Measurements from ENCODE around the gene MRPL12.

The MRPL12 gene

GRCh38 chr17:81690549-81690948 is 12.6 kb upstream of the MRPL12 start:
- H3K4me3 ChIP-seq (ENCODE audit: insufficient read depth, low read depth, low read length, poor library complexity, severe bottlenecking), result no peak overlapping the region
- DNase-seq, result no peak
- no peaks in the 10 kb centered on the region for H3K9me3 ChIP-seq (ENCODE audit: control insufficient read depth, low read length)
- no peaks in the 10 kb centered on the region for H3K4me1 ChIP-seq (ENCODE audit: control insufficient read depth, insufficient read depth, low read length, poor library complexity, severe bottlenecking)
- peaks cover 94% of the 10 kb centered on the region for H3K36me3 ChIP-seq (ENCODE audit: control insufficient read depth, insufficient read depth, low read length)
- peak overlapping the region; percentile 5 for H3K27ac ChIP-seq (ENCODE audit: insufficient read depth, low read length, poor library complexity, severe bottlenecking)
- H3K27me3 ChIP-seq (replicated peaks; ENCODE audit: control insufficient read depth, insufficient read depth, low read length, poor library complexity, severe bottlenecking), result no peaks in the 10 kb centered on the region

DNA sequence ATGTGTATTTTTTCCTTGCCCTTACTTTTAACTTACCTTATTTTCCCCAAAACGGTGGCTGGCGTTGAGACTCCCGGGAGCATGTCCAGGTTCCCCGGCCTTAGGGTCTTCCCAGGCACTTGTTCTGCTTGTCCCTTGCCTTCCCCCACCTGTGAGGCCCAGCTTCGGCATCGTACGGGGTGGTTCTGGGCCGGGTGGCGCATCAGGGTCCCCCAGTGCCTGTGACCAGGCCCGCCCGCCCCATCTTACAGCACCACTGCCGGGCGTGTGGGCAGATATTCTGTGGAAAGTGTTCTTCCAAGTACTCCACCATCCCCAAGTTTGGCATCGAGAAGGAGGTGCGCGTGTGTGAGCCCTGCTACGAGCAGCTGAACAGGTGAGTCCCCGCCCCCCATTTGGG is 12.0 kb upstream of the MRPL12 start:
- Histone ChIP-seq H3K27ac (ENCODE audit: insufficient read depth, low read length, poor library complexity, severe bottlenecking) (no peak overlapping the region), H3K9me3 (ENCODE audit: control insufficient read depth, low read length) (no peaks in the 10 kb centered on the region), H3K36me3 (ENCODE audit: control insufficient read depth, insufficient read depth, low read length) (peaks cover 99% of the 10 kb centered on the region), H3K27me3 (replicated peaks; ENCODE audit: control insufficient read depth, insufficient read depth, low read length, poor library complexity, severe bottlenecking) (no peaks in the 10 kb centered on the region), H3K4me3 (ENCODE audit: insufficient read depth, low read depth, low read length, poor library complexity, severe bottlenecking) (no peak overlapping the region), H3K4me1 (ENCODE audit: control insufficient read depth, insufficient read depth, low read length, poor library complexity, severe bottlenecking) (no peaks in the 10 kb centered on the region)
- no peak for DNase-seq

DNA sequence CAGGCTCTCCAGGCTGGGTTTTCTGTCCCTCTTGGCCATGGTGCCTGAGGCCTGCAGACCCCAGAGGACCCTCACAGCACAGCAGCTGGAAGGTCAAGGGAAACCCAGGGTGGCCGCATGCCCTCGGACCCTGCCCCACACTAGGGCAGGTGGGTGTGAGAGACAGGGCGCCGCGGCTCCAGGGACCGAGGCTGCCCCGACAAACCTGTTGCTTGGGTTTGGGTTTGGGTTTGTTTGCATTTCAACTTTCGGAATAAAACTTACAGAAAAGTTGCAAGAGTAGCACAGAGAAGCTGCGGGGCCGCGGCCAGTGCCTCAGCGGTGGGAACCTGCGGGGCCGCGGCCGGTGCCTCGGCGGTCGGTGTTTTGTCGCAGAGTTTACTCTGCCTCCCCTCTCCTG is 11.6 kb upstream of the MRPL12 start:
- H3K4me3 ChIP-seq (ENCODE audit: insufficient read depth, low read depth, low read length, poor library complexity, severe bottlenecking), result no peak overlapping the region
- no peak for DNase-seq
- no peaks in the 10 kb centered on the region for H3K4me1 ChIP-seq (ENCODE audit: control insufficient read depth, insufficient read depth, low read length, poor library complexity, severe bottlenecking)
- peaks cover 99% of the 10 kb centered on the region for H3K36me3 ChIP-seq (ENCODE audit: control insufficient read depth, insufficient read depth, low read length)
- no peaks in the 10 kb centered on the region for H3K9me3 ChIP-seq (ENCODE audit: control insufficient read depth, low read length)
- H3K27ac ChIP-seq (ENCODE audit: insufficient read depth, low read length, poor library complexity, severe bottlenecking), result no peak overlapping the region
- no peaks in the 10 kb centered on the region for H3K27me3 ChIP-seq (replicated peaks; ENCODE audit: control insufficient read depth, insufficient read depth, low read length, poor library complexity, severe bottlenecking)

GRCh38 chr17:81693509-81694210 is 9.5 kb upstream of the MRPL12 start:
- peaks cover 99% of the 10 kb centered on the region for H3K36me3 ChIP-seq (ENCODE audit: control insufficient read depth, insufficient read depth, low read length)
- no peaks in the 10 kb centered on the region for H3K9me3 ChIP-seq (ENCODE audit: control insufficient read depth, low read length)
- no peaks in the 10 kb centered on the region for H3K27me3 ChIP-seq (replicated peaks; ENCODE audit: control insufficient read depth, insufficient read depth, low read length, poor library complexity, severe bottlenecking)
- H3K27ac ChIP-seq (ENCODE audit: insufficient read depth, low read length, poor library complexity, severe bottlenecking), result no peak overlapping the region
- no peak for DNase-seq
- no peak overlapping the region for H3K4me3 ChIP-seq (ENCODE audit: insufficient read depth, low read depth, low read length, poor library complexity, severe bottlenecking)
- no peaks in the 10 kb centered on the region for H3K4me1 ChIP-seq (ENCODE audit: control insufficient read depth, insufficient read depth, low read length, poor library complexity, severe bottlenecking)

GRCh38 chr17:81694810-81695209 is 8.4 kb upstream of the MRPL12 start:
- DNase-seq, result no peak
- Histone ChIP-seq H3K27ac (ENCODE audit: insufficient read depth, low read length, poor library complexity, severe bottlenecking) (no peak overlapping the region), H3K4me3 (ENCODE audit: insufficient read depth, low read depth, low read length, poor library complexity, severe bottlenecking) (no peak overlapping the region), H3K9me3 (ENCODE audit: control insufficient read depth, low read length) (no peaks in the 10 kb centered on the region), H3K27me3 (replicated peaks; ENCODE audit: control insufficient read depth, insufficient read depth, low read length, poor library complexity, severe bottlenecking) (no peaks in the 10 kb centered on the region), H3K4me1 (ENCODE audit: control insufficient read depth, insufficient read depth, low read length, poor library complexity, severe bottlenecking) (no peaks in the 10 kb centered on the region), H3K36me3 (ENCODE audit: control insufficient read depth, insufficient read depth, low read length) (peaks cover 87% of the 10 kb centered on the region)

GRCh38 chr17:81695211-81695610 is 8.0 kb upstream of the MRPL12 start:
- Histone ChIP-seq H3K27me3 (replicated peaks; ENCODE audit: control insufficient read depth, insufficient read depth, low read length, poor library complexity, severe bottlenecking) (no peaks in the 10 kb centered on the region), H3K27ac (ENCODE audit: insufficient read depth, low read length, poor library complexity, severe bottlenecking) (no peak overlapping the region), H3K4me3 (ENCODE audit: insufficient read depth, low read depth, low read length, poor library complexity, severe bottlenecking) (no peak overlapping the region), H3K36me3 (ENCODE audit: control insufficient read depth, insufficient read depth, low read length) (peaks cover 83% of the 10 kb centered on the region), H3K9me3 (ENCODE audit: control insufficient read depth, low read length) (no peaks in the 10 kb centered on the region), H3K4me1 (ENCODE audit: control insufficient read depth, insufficient read depth, low read length, poor library complexity, severe bottlenecking) (no peaks in the 10 kb centered on the region)
- no peak for DNase-seq

- no peak for DNase-seq
- no peak overlapping the region for H3K27ac ChIP-seq (ENCODE audit: insufficient read depth, low read length, poor library complexity, severe bottlenecking)
- no peaks in the 10 kb centered on the region for H3K9me3 ChIP-seq (ENCODE audit: control insufficient read depth, low read length)
- H3K27me3 ChIP-seq (replicated peaks; ENCODE audit: control insufficient read depth, insufficient read depth, low read length, poor library complexity, severe bottlenecking), result no peaks in the 10 kb centered on the region
- no peak overlapping the region for H3K4me3 ChIP-seq (ENCODE audit: insufficient read depth, low read depth, low read length, poor library complexity, severe bottlenecking)
- peaks cover under 1% of the 10 kb centered on the region for H3K4me1 ChIP-seq (ENCODE audit: control insufficient read depth, insufficient read depth, low read length, poor library complexity, severe bottlenecking)
- H3K36me3 ChIP-seq (ENCODE audit: control insufficient read depth, insufficient read depth, low read length), result peaks cover 81% of the 10 kb centered on the region
These were observed 7.4 kb upstream of the MRPL12 start for GRCh38 chr17:81695801-81696200.

DNA sequence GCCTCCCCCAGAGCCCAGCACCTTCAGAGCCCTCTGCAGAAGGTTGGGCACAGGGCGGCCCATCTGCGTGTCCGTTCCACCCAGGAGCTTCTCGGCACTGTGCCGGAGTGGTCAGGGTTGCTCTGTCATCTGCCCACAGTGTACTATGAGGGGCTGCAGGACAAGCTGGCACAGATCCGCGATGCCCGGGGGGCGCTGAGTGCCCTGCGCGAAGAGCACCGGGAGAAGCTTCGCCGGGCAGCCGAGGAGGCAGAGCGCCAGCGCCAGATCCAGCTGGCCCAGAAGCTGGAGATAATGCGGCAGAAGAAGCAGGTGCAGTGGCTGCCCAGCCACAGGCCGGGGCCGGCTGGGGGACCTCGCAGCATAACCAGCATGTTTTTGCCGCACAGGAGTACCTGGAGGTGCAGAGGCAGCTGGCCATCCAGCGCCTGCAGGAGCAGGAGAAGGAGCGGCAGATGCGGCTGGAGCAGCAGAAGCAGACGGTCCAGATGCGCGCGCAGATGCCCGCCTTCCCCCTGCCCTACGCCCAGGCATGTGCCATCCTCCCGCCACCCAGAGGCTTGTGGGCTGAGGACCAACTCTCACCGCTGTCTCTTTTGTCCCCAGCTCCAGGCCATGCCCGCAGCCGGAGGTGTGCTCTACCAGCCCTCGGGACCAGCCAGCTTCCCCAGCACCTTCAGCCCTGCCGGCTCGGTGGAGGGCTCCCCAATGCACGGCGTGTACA is 6.8 kb upstream of the MRPL12 start:
- Histone ChIP-seq H3K4me3 (ENCODE audit: insufficient read depth, low read depth, low read length, poor library complexity, severe bottlenecking) (no peak overlapping the region), H3K9me3 (ENCODE audit: control insufficient read depth, low read length) (no peaks in the 10 kb centered on the region)
- DNase-seq, result no peak

GRCh38 chr17:81697261-81698044 is 5.7 kb upstream of the MRPL12 start:
- Histone ChIP-seq H3K9me3 (ENCODE audit: control insufficient read depth, low read length) (no peaks in the 10 kb centered on the region), H3K4me3 (ENCODE audit: insufficient read depth, low read depth, low read length, poor library complexity, severe bottlenecking) (no peak overlapping the region), H3K27me3 (replicated peaks; ENCODE audit: control insufficient read depth, insufficient read depth, low read length, poor library complexity, severe bottlenecking) (no peaks in the 10 kb centered on the region), H3K4me1 (ENCODE audit: control insufficient read depth, insufficient read depth, low read length, poor library complexity, severe bottlenecking) (peaks cover 15% of the 10 kb centered on the region), H3K36me3 (ENCODE audit: control insufficient read depth, insufficient read depth, low read length) (peaks cover 69% of the 10 kb centered on the region), H3K27ac (ENCODE audit: insufficient read depth, low read length, poor library complexity, severe bottlenecking) (no peak overlapping the region)
- DNase-seq, result no peak

More for the DNA sequence above, 6.8 kb upstream of the MRPL12 start:
- Histone ChIP-seq H3K4me1 (ENCODE audit: control insufficient read depth, insufficient read depth, low read length, poor library complexity, severe bottlenecking) (peaks cover 5% of the 10 kb centered on the region), H3K27ac (ENCODE audit: insufficient read depth, low read length, poor library complexity, severe bottlenecking) (no peak overlapping the region), H3K36me3 (ENCODE audit: control insufficient read depth, insufficient read depth, low read length) (peaks cover 80% of the 10 kb centered on the region), H3K27me3 (replicated peaks; ENCODE audit: control insufficient read depth, insufficient read depth, low read length, poor library complexity, severe bottlenecking) (no peaks in the 10 kb centered on the region)
